ENCODE data around the gene TSPAN13. TPM values are rescaled to one million over a fixed set of nuclear protein-coding genes. Genes with fewer than 3 reads are reported as not detected.

The TSPAN13 gene
- total RNA-seq, 4 donors from 2014 or later: 16.8 to 31.1 (median 28.2) TPM

GRCh38 chr7:16803881-16804673, 50.5 kb downstream of the TSPAN13 start:
- H3K4me3 ChIP-seq (replicated peaks in 1 of 3): no peak overlapping the region

GRCh38 chr7:16804674-16805439, 51.3 kb downstream of the TSPAN13 start, which contains the start of gene AGR2:
Gene AGR2 (minus strand): TSS chr7:16804999. CDS start chr7:16801796, 3,203 bp downstream.
- no peak within 1 kb of the TSS for H3K4me3 ChIP-seq (replicated peaks in 1 of 3)
- peak; percentile 39 to 53 for DNase-seq
- H3K4me1 ChIP-seq: peaks cover 0 to 9% of the 10 kb centered on the region in 2 donors
- no peak for TF ChIP-seq POLR2A (IDR thresholded peaks at IDR 0.05)
- no peak for TF ChIP-seq CTCF (IDR thresholded peaks at IDR 0.05)
- H3K36me3 ChIP-seq: no peaks in the 10 kb centered on the region
- no peaks in the 10 kb centered on the region for H3K27me3 ChIP-seq
- intact Hi-C loops (cut with DNase I): loop anchor here (10.0 kb wide), 1 partner anchor 110 kb away; no protein-coding TSS in a partner anchor
- no peak within 1 kb of the TSS for H3K27ac ChIP-seq
- 58 to 65% methylated on average over 13 of the region's 13 CpGs for WGBS, 2 donors
- no peaks in the 10 kb centered on the region for H3K9me3 ChIP-seq

More at GRCh38 chr7:16803881-16804673, 50.5 kb downstream of the TSPAN13 start:
- TF ChIP-seq POLR2A (IDR thresholded peaks at IDR 0.05) (no peak), CTCF (IDR thresholded peaks at IDR 0.05) (no peak)
- DNase-seq: no peak
- Histone ChIP-seq H3K27ac (no peak overlapping the region), H3K27me3 (no peaks in the 10 kb centered on the region), H3K36me3 (no peaks in the 10 kb centered on the region), H3K4me1 (peaks cover 0 to 9% of the 10 kb centered on the region in 2 donors), H3K9me3 (no peaks in the 10 kb centered on the region)
- 72 to 77% methylated on average over 7 of the region's 7 CpGs for WGBS, 2 donors
- intact Hi-C loops (cut with DNase I): loop anchor here (10.0 kb wide), 1 partner anchor 111 kb away; no protein-coding TSS in a partner anchor

- TF ChIP-seq CTCF (IDR thresholded peaks at IDR 0.05) (no peak), POLR2A (IDR thresholded peaks at IDR 0.05) (no peak)
- H3K4me1 ChIP-seq: peaks cover 0 to 9% of the 10 kb centered on the region in 2 donors
- 75 to 89% methylated on average over 3 of the region's 3 CpGs for WGBS, 2 donors
- H3K27ac ChIP-seq: no peak overlapping the region
- intact Hi-C loops (cut with DNase I): loop anchor here (10.0 kb wide), 1 partner anchor 109 kb away; no protein-coding TSS in a partner anchor
- H3K4me3 ChIP-seq (replicated peaks in 1 of 3): no peak overlapping the region
- DNase-seq: no peak
- no peaks in the 10 kb centered on the region for H3K36me3 ChIP-seq
- no peaks in the 10 kb centered on the region for H3K27me3 ChIP-seq
- H3K9me3 ChIP-seq: no peaks in the 10 kb centered on the region
These were observed 51.9 kb downstream of the TSPAN13 start for GRCh38 chr7:16805441-16805840.

GRCh38 chr7:16810112-16810511, 56.6 kb downstream of the TSPAN13 start:
- WGBS, 2 donors: 75 to 78% methylated on average over 2 of the region's 2 CpGs
- H3K27me3 ChIP-seq: no peaks in the 10 kb centered on the region
- intact Hi-C loops (cut with DNase I): no loop called here
- no peak for TF ChIP-seq CTCF (IDR thresholded peaks at IDR 0.05)
- TF ChIP-seq POLR2A (IDR thresholded peaks at IDR 0.05): no peak
- no peak overlapping the region for H3K4me3 ChIP-seq (replicated peaks in 1 of 3)
- H3K36me3 ChIP-seq: no peaks in the 10 kb centered on the region
- no peaks in the 10 kb centered on the region for H3K4me1 ChIP-seq
- no peaks in the 10 kb centered on the region for H3K9me3 ChIP-seq
- DNase-seq: no peak
- no peak overlapping the region for H3K27ac ChIP-seq

All from thyroid gland (tissue), 4 donors.